H1 (cell line): ENCODE measurements around the gene LIF. TPM values are rescaled to one million over a fixed set of nuclear protein-coding genes. Genes with fewer than 3 reads are reported as not detected.

Experiments
- CHD7 ChIP-seq: fragments of 300-600 bp; sonication (generic); IDR thresholded peaks from 2 replicates; pipeline ENCODE4 v1.7.1; 2012; ENCODE audit warnings: low read length, moderate library complexity, mild to moderate bottlenecking, inconsistent platforms; ENCODE audit not compliant: insufficient replicate concordance
- CREB1 ChIP-seq: IDR thresholded peaks from 2 replicates; pipeline ENCODE4 v1.6.1; 2012; ENCODE audit warnings: inconsistent platforms
- NRF1 ChIP-seq: IDR thresholded peaks from 2 replicates; pipeline ENCODE4 v1.6.1; 2011; ENCODE audit warnings: mild to moderate bottlenecking, low read depth, low read length, improper control_type of control experiment
- SP1 ChIP-seq: IDR thresholded peaks from 2 replicates; pipeline ENCODE4 v1.6.1; 2011; ENCODE audit warnings: low read depth, low read length
- TBP ChIP-seq: IDR thresholded peaks from 2 replicates; pipeline ENCODE4 v1.6.1; 2011; ENCODE audit warnings: low read depth, low read length, improper control_type of control experiment
- polyA plus RNA-seq, 7 experiments: library from polyadenylated mRNA; depleted of rRNA in 3 of 7; stranded (reverse) in 5 of 7; unstranded in 2 of 7; fragments of >200 nt in 5 of 7; fragments of 200-250 nt in 2 of 7; gene quantifications; 1 replicate in 5 of 7; 2 replicates in 1 of 7; 4 replicates in 1 of 7; pipeline versions ENCODE4 v1.2.1 to v1.2.3, GENCODE V29; 2011 to 2013; ENCODE audit warnings: missing spikeins in 2 of 7, mixed read lengths in 2 of 7
- total RNA-seq: library from RNA; stranded (reverse); fragmentation: NEBNext Ultra II Directional; extraction: Animal tissue kit (Norgen Biotek cat#: 25700); gene quantifications from 2 replicates; pipeline ENCODE4 v1.2.1, GENCODE V29; 2021

LIF gene
- total and polyA plus RNA-seq, 2 of the 8 experiments (the other 6 are each of a cell fraction or from before 2014, with no cell fraction given), result 3.3 to 3.5 TPM

GRCh38 chr22:30239488-30240405 lies 6.8 kb downstream of the LIF start (continued):
- TF ChIP-seq CHD7 (no peak), CREB1 (no peak), TBP (no peak), NRF1 (no peak), SP1 (no peak)
